C1 segment of cervical spinal cord (tissue), 14 donors: ENCODE results near the gene CUX1.

Source experiments
- DNase-seq, 14 donors: peaks; one replicate each; lab custom pipeline; 2025; lab: John Stamatoyannopoulos, UW

The CUX1 gene

GRCh38 chr7:102261451-102261850, 444.0 kb downstream of the CUX1 start:
- peak in 5 of 14 donors; percentile 5 to 32 (median 13) for DNase-seq

GRCh38 chr7:102262546-102262945, 445.1 kb downstream of the CUX1 start:
- DNase-seq: no peak

- DNase-seq: no peak
Measured at GRCh38 chr7:102264367-102264891, 447.0 kb downstream of the CUX1 start.

GRCh38 chr7:102266541-102266940, 449.1 kb downstream of the CUX1 start:
- no peak for DNase-seq

GRCh38 chr7:102268635-102269034, 451.2 kb downstream of the CUX1 start:
- DNase-seq: no peak

GRCh38 chr7:102270178-102270887, 452.9 kb downstream of the CUX1 start:
- peak in 8 of 14 donors; percentile 10 to 81 (median 28) for DNase-seq

GRCh38 chr7:102271158-102271798, 453.9 kb downstream of the CUX1 start:
- DNase-seq: no peak

GRCh38 chr7:102272075-102272916, 454.9 kb downstream of the CUX1 start:
- peak in 12 of 14 donors; percentile 10 to 77 (median 48) for DNase-seq

GRCh38 chr7:102272917-102273748, 455.7 kb downstream of the CUX1 start:
- DNase-seq: no peak

GRCh38 chr7:102273749-102274712, 456.6 kb downstream of the CUX1 start:
- no peak for DNase-seq

- no peak for DNase-seq
Measured at GRCh38 chr7:102275123-102275703, 457.8 kb downstream of the CUX1 start.

GRCh38 chr7:102277901-102278300, 460.5 kb downstream of the CUX1 start:
- no peak for DNase-seq

GRCh38 chr7:102279537-102280400, 462.3 kb downstream of the CUX1 start:
- DNase-seq: peak in 8 of 14 donors; percentile 13 to 57 (median 36)

- DNase-seq: no peak
Measured at GRCh38 chr7:102280521-102280920, 463.1 kb downstream of the CUX1 start.

GRCh38 chr7:102281785-102282184, 464.4 kb downstream of the CUX1 start:
- DNase-seq: no peak

- DNase-seq: no peak
Measured at GRCh38 chr7:102282465-102283362, 465.3 kb downstream of the CUX1 start.

- DNase-seq: no peak
Measured at GRCh38 chr7:102283477-102284189, 466.2 kb downstream of the CUX1 start.
